ENCODE results near the gene MUTYH. TPM values are rescaled to one million over a fixed set of nuclear protein-coding genes. Genes with fewer than 3 reads are reported as not detected.

The MUTYH gene
- total RNA-seq, 2 experiments from 2014 or later, result 52.6 to 70.1 TPM

DNA sequence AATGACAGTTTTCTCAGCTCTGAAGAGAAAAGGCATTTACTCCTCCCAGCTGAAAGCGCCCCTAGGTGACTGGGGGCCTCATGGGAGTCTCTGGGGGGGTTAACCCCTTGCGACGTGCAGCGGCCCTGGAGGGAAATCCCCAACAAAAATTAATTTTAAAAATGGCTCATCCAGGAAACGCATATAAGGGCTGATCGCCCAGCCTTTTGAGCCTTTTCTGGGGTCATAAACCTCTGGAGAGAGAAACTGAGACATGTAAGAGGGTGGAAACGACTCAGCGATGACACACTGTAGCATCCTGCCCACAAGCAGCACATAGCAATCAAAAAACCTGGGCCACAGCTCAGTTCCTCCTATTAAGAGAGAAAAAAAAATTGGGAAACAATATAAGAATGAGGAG is 33.9 kb downstream of the MUTYH start:
- Histone ChIP-seq H3K4me1 (ENCODE audit: insufficient read depth, low read length, poor library complexity, severe bottlenecking) (peaks cover 31% of the 10 kb centered on the region), H2AFZ (ENCODE audit: low read length) (peak overlapping the region; percentile 97)

DNA sequence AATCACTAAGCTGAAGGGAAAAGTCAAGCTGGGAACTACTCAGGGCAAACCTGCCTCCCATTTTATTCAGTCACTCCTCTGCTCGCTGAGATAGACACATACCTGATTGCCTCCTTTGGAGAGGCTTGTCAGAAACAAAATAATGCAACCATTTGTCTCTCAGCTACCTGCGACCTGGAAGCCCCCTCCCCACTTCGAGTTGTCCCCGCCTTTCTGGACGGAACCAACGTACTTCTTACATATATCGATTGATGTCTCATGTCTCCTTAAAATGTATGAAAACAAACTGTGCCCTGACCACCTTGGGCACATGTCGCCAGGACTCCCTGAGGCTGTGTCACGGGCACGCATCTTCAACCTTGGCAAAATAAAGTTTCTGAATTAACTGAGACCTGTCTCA is 35.0 kb downstream of the MUTYH start:
- Histone ChIP-seq H3K9me2 (ENCODE audit: insufficient read depth, low read length) (no peaks in the 10 kb centered on the region), H2AFZ (ENCODE audit: low read length) (peak overlapping the region; percentile 97; the same call in 1 of the 2 replicates), H3K79me2 (ENCODE audit: insufficient read depth, low read depth, low read length) (no peaks in the 10 kb centered on the region; the same call in 1 of the 2 replicates), H3K9me3 (ENCODE audit: low read length) (no peaks in the 10 kb centered on the region; the same call in 1 of the 2 replicates), H3K4me2 (ENCODE audit: low read length) (peak overlapping the region; percentile 95), H3K4me3 (ENCODE audit: low read depth, low read length, poor library complexity, severe bottlenecking) (peak overlapping the region; percentile 74), H4K20me1 (ENCODE audit: insufficient read depth, low read length) (no peaks in the 10 kb centered on the region), H3K36me3 (ENCODE audit: insufficient read depth, low read length) (no peaks in the 10 kb centered on the region), H3K4me1 (ENCODE audit: insufficient read depth, low read length, poor library complexity, severe bottlenecking) (peaks cover 31% of the 10 kb centered on the region), H3K27ac (ENCODE audit: low read depth, low read length, poor library complexity, severe bottlenecking) (peak overlapping the region; percentile 79)
- DNase-seq (ENCODE audit: low spot score), result no peak
- BruUV-seq (replicated peaks), result no TSS peak
- intact Hi-C loops (cut with micrococcal nuclease; ENCODE audit: unreplicated experiment), result loop anchor here (2.0 kb wide), 1 partner anchor 22 kb away; the partner anchor contains the start of gene HPDL
- POLR2A ChIA-PET, result interaction anchor here (0.6 to 2.9 kb wide), 13 partner anchors 15 to 591 kb away, joined by 3 to 15 read pairs (median 4); partner anchors contain the start of genes HECTD3, HPDL, MUTYH and TESK2
- TF ChIP-seq EZH2phosphoT487 (IDR thresholded peaks at IDR 0.05; ENCODE audit: borderline replicate concordance, low read depth, low read length), result no peak
- TF ChIP-seq, protein P1, sequence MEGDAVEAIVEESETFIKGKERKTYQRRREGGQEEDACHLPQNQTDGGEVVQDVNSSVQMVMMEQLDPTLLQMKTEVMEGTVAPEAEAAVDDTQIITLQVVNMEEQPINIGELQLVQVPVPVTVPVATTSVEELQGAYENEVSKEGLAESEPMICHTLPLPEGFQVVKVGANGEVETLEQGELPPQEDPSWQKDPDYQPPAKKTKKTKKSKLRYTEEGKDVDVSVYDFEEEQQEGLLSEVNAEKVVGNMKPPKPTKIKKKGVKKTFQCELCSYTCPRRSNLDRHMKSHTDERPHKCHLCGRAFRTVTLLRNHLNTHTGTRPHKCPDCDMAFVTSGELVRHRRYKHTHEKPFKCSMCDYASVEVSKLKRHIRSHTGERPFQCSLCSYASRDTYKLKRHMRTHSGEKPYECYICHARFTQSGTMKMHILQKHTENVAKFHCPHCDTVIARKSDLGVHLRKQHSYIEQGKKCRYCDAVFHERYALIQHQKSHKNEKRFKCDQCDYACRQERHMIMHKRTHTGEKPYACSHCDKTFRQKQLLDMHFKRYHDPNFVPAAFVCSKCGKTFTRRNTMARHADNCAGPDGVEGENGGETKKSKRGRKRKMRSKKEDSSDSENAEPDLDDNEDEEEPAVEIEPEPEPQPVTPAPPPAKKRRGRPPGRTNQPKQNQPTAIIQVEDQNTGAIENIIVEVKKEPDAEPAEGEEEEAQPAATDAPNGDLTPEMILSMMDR (conservative IDR thresholded peaks at IDR 0.05; ENCODE audit: low read length), result no peak
- CTCF ChIA-PET (ENCODE audit: unreplicated experiment), result interaction anchor here (0.6 to 1.2 kb wide), 2 partner anchors 34 to 299 kb away, joined by 3 read pairs; partner anchors contain the start of genes MUTYH and TOE1

More for the DNA sequence above, 33.9 kb downstream of the MUTYH start:
- Histone ChIP-seq H3K36me3 (ENCODE audit: insufficient read depth, low read length) (no peaks in the 10 kb centered on the region), H3K4me2 (ENCODE audit: low read length) (peak overlapping the region; percentile 95), H3K9me3 (ENCODE audit: low read length) (peaks cover 7% of the 10 kb centered on the region; the same call in 1 of the 2 replicates), H3K9me2 (ENCODE audit: insufficient read depth, low read length) (no peaks in the 10 kb centered on the region), H3K79me2 (ENCODE audit: insufficient read depth, low read depth, low read length) (no peaks in the 10 kb centered on the region; the same call in 1 of the 2 replicates), H3K4me3 (ENCODE audit: low read depth, low read length, poor library complexity, severe bottlenecking) (peak overlapping the region; percentile 43), H4K20me1 (ENCODE audit: insufficient read depth, low read length) (no peaks in the 10 kb centered on the region), H3K27ac (ENCODE audit: low read depth, low read length, poor library complexity, severe bottlenecking) (peak overlapping the region; percentile 79)
- ChIA-PET CTCF (ENCODE audit: unreplicated experiment) (no interaction called here), POLR2A (interaction anchor here (0.5 to 2.9 kb wide), 12 partner anchors 8 to 594 kb away, joined by 3 to 15 read pairs (median 6); partner anchors contain the start of genes HECTD3, HPDL, MUTYH and TOE1)
- TF ChIP-seq, protein P1 (conservative IDR thresholded peaks at IDR 0.05; ENCODE audit: low read length), result 0 out of 2 replicates have a peak, but pooled peaks have one; percentile 16
- TF ChIP-seq EZH2phosphoT487 (IDR thresholded peaks at IDR 0.05; ENCODE audit: borderline replicate concordance, low read depth, low read length), result no peak
- intact Hi-C loops (cut with micrococcal nuclease; ENCODE audit: unreplicated experiment), result no loop called here
- DNase-seq (ENCODE audit: low spot score), result peak; percentile 70
- no TSS peak for BruUV-seq (replicated peaks)
